HEK293 (cell line): ENCODE results near the gene CCSER2.
"Not testable (repeated sequence)": the region's sequence is repeated elsewhere in the genome, so short reads cannot be mapped to it uniquely, and the experiment has no call there.

ENCODE experiments used
- CTCF ChIA-PET: fragments of 350-600 bp; formaldehyde crosslinking; extraction: SDS; loops from one replicate; lab custom pipeline; 2021; ENCODE audit warnings: antibody characterized with exemption; lab: Yijun Ruan, JAX
- POLR2A ChIA-PET: fragments of 300-600 bp; formaldehyde crosslinking; extraction: SDS; loops from one replicate; lab custom pipeline; 2020; ENCODE audit warnings: antibody characterized with exemption, inconsistent platforms; lab: Yijun Ruan, JAX
- H3K27ac ChIP-seq: fragments of 200-500 bp; sonication (Bioruptor generic); 2 replicates; pipeline ENCODE4 v1.5.1; 2014; ENCODE audit warnings: low read depth, low read length, control low read depth, inconsistent platforms; ENCODE audit errors: extremely low read depth
- H3K36me3 ChIP-seq, 2 experiments: fragments of 200-500 bp in 1 of 2; sonication (Bioruptor generic) in 1 of 2; 1 replicate in 1 of 2; 2 replicates in 1 of 2; pipeline ENCODE4 v1.5.1; 2014 to 2017; ENCODE audit warnings: inconsistent platforms in 2 of 2, low read length in 2 of 2; ENCODE audit not compliant: control insufficient read depth in 2 of 2, insufficient read depth in 1 of 2
- H3K4me1 ChIP-seq: fragments of 200-500 bp; sonication (Bioruptor generic); 2 replicates; pipeline ENCODE4 v1.5.1; 2014; ENCODE audit warnings: mild to moderate bottlenecking, low read length, inconsistent platforms; ENCODE audit not compliant: control insufficient read depth, insufficient read depth
- H3K4me3 ChIP-seq: 2 replicates; pipeline ENCODE4 v1.5.1; 2011; ENCODE audit warnings: low read depth, mild to moderate bottlenecking, control low read depth, low read length, moderate library complexity
- H3K9me3 ChIP-seq: fragments of 200-500 bp; sonication (Bioruptor generic); 2 replicates; pipeline ENCODE4 v1.5.1; 2014; ENCODE audit warnings: low read depth, low read length, inconsistent platforms; ENCODE audit not compliant: control insufficient read depth, insufficient read depth
- BCL11A ChIP-seq: fragments of 450-650 bp; formaldehyde crosslinking; IDR thresholded peaks from 2 replicates; pipeline ENCODE4 v1.5.1; 2016; ENCODE audit warnings: low read depth, missing biosample characterization, missing genetic modification characterization
- FEZF1 ChIP-seq: fragments of 450-650 bp; formaldehyde crosslinking; IDR thresholded peaks from 2 replicates; pipeline ENCODE4 v1.5.1; 2016; ENCODE audit warnings: missing biosample characterization, missing genetic modification characterization
- GLI2 ChIP-seq: fragments of 450-650 bp; formaldehyde crosslinking; IDR thresholded peaks from 2 replicates; pipeline ENCODE4; 2017; ENCODE audit warnings: missing biosample characterization, missing genetic modification characterization, low read depth, borderline replicate concordance
- GLIS1 ChIP-seq: fragments of 450-650 bp; formaldehyde crosslinking; IDR thresholded peaks from 2 replicates; pipeline ENCODE4 v1.5.1; 2016; ENCODE audit warnings: missing biosample characterization, missing genetic modification characterization
- HOXC10 ChIP-seq: sonication (generic); formaldehyde crosslinking; IDR thresholded peaks from 2 replicates; pipeline ENCODE4 v1.8.1; 2023; ENCODE audit warnings: mild to moderate bottlenecking, missing genetic modification reagents
- HOXD13 ChIP-seq: sonication (generic); formaldehyde crosslinking; IDR thresholded peaks from 2 replicates; pipeline ENCODE4 v1.8.0; 2022; ENCODE audit warnings: missing genetic modification reagents, borderline replicate concordance
- KLF10 ChIP-seq: fragments of 450-650 bp; IDR thresholded peaks from 2 replicates; pipeline ENCODE4 v1.5.1; 2018; ENCODE audit warnings: missing biosample characterization, mild to moderate bottlenecking, missing genetic modification characterization
- KLF7 ChIP-seq: fragments of 450-650 bp; formaldehyde crosslinking; IDR thresholded peaks from 2 replicates; pipeline ENCODE4 v1.5.1; 2016; ENCODE audit warnings: missing biosample characterization, missing genetic modification characterization, borderline replicate concordance
- MEIS1 ChIP-seq: sonication (generic); formaldehyde crosslinking; IDR thresholded peaks from 2 replicates; pipeline ENCODE4 v1.8.1; 2022; ENCODE audit warnings: missing genetic modification reagents, mild to moderate bottlenecking, borderline replicate concordance
- SP2 ChIP-seq: fragments of 450-650 bp; formaldehyde crosslinking; IDR thresholded peaks from 2 replicates; pipeline ENCODE4 v1.5.1; 2016; ENCODE audit warnings: missing biosample characterization, missing genetic modification characterization
- TRIM28 ChIP-seq: IDR thresholded peaks from 2 replicates; pipeline ENCODE4 v1.6.1; 2011; ENCODE audit warnings: low read length, control low read depth, borderline replicate concordance
- YY1 ChIP-seq: fragments of 450-650 bp; formaldehyde crosslinking; IDR thresholded peaks from 2 replicates; pipeline ENCODE4 v1.5.1; 2018; ENCODE audit warnings: missing biosample characterization, missing genetic modification characterization
- ZBTB20 ChIP-seq: fragments of 450-650 bp; formaldehyde crosslinking; IDR thresholded peaks from 2 replicates; pipeline ENCODE4 v1.5.1; 2016; ENCODE audit warnings: missing biosample characterization, missing genetic modification characterization
- ZNF112 ChIP-seq: fragments of 450-650 bp; formaldehyde crosslinking; IDR thresholded peaks from 2 replicates; pipeline ENCODE4 v1.5.0; 2017; ENCODE audit warnings: missing biosample characterization, missing genetic modification characterization
- ZNF132 ChIP-seq: fragments of 450-650 bp; formaldehyde crosslinking; IDR thresholded peaks from 2 replicates; pipeline ENCODE4 v1.5.1; 2017; ENCODE audit warnings: missing biosample characterization, missing genetic modification characterization, borderline replicate concordance
- ZNF133 ChIP-seq: fragments of 450-650 bp; formaldehyde crosslinking; IDR thresholded peaks from 2 replicates; pipeline ENCODE4 v1.5.1; 2016; ENCODE audit warnings: missing biosample characterization, missing genetic modification characterization
- ZNF18 ChIP-seq: fragments of 450-650 bp; formaldehyde crosslinking; IDR thresholded peaks from 2 replicates; pipeline ENCODE4 v1.5.1; 2016; ENCODE audit warnings: missing biosample characterization, missing genetic modification characterization
- ZNF214 ChIP-seq: fragments of 450-650 bp; formaldehyde crosslinking; IDR thresholded peaks from 2 replicates; pipeline ENCODE4 v1.5.1; 2017; ENCODE audit warnings: missing biosample characterization, mild to moderate bottlenecking, missing genetic modification characterization, borderline replicate concordance
- ZNF26 ChIP-seq: fragments of 450-650 bp; formaldehyde crosslinking; IDR thresholded peaks from 2 replicates; pipeline ENCODE4 v1.5.1; 2016; ENCODE audit warnings: missing biosample characterization, missing genetic modification characterization
- ZNF404 ChIP-seq: fragments of 450-650 bp; formaldehyde crosslinking; IDR thresholded peaks from 2 replicates; pipeline ENCODE4 v1.5.1; 2017; ENCODE audit warnings: missing biosample characterization, missing genetic modification characterization
- ZNF433 ChIP-seq: fragments of 450-650 bp; formaldehyde crosslinking; IDR thresholded peaks from 2 replicates; pipeline ENCODE4 v1.5.1; 2016; ENCODE audit warnings: missing biosample characterization, missing genetic modification characterization, low read depth
- ZNF514 ChIP-seq: fragments of 450-650 bp; formaldehyde crosslinking; IDR thresholded peaks from 2 replicates; pipeline ENCODE4 v1.5.1; 2016; ENCODE audit warnings: missing biosample characterization, missing genetic modification characterization
- ZNF521 ChIP-seq: fragments of 450-650 bp; formaldehyde crosslinking; IDR thresholded peaks from 2 replicates; pipeline ENCODE4 v1.5.1; 2017; ENCODE audit warnings: missing biosample characterization, mild to moderate bottlenecking, missing genetic modification characterization
- ZNF529 ChIP-seq: fragments of 450-650 bp; formaldehyde crosslinking; IDR thresholded peaks from 2 replicates; pipeline ENCODE4 v1.5.1; 2017; ENCODE audit warnings: missing genetic modification characterization, missing biosample characterization; ENCODE audit not compliant: insufficient replicate concordance
- ZNF571 ChIP-seq: fragments of 450-650 bp; formaldehyde crosslinking; IDR thresholded peaks from 2 replicates; pipeline ENCODE4 v1.5.0; 2017; ENCODE audit warnings: missing biosample characterization, missing genetic modification characterization
- ZNF585B ChIP-seq: fragments of 450-650 bp; formaldehyde crosslinking; IDR thresholded peaks from 2 replicates; pipeline ENCODE4 v1.5.1; 2016; ENCODE audit warnings: missing biosample characterization, missing genetic modification characterization
- ZNF600 ChIP-seq: fragments of 450-650 bp; formaldehyde crosslinking; IDR thresholded peaks from 2 replicates; pipeline ENCODE4 v1.5.1; 2016; ENCODE audit warnings: missing biosample characterization, missing genetic modification characterization
- ZNF658 ChIP-seq: fragments of 450-650 bp; formaldehyde crosslinking; IDR thresholded peaks from 2 replicates; pipeline ENCODE4; 2016; ENCODE audit warnings: missing biosample characterization, missing genetic modification characterization
- ZNF747 ChIP-seq: fragments of 450-650 bp; formaldehyde crosslinking; IDR thresholded peaks from 2 replicates; pipeline ENCODE4 v1.5.1; 2016; ENCODE audit warnings: missing biosample characterization, missing genetic modification characterization
- ZNF776 ChIP-seq: fragments of 450-650 bp; formaldehyde crosslinking; IDR thresholded peaks from 2 replicates; pipeline ENCODE4 v1.5.0; 2017; ENCODE audit warnings: missing biosample characterization, missing genetic modification characterization, borderline replicate concordance
- ZNF777 ChIP-seq: fragments of 450-650 bp; formaldehyde crosslinking; IDR thresholded peaks from 2 replicates; pipeline ENCODE4 v1.5.1; 2017; ENCODE audit warnings: missing biosample characterization, missing genetic modification characterization, borderline replicate concordance
- ZNF791 ChIP-seq: fragments of 450-650 bp; formaldehyde crosslinking; IDR thresholded peaks from 2 replicates; pipeline ENCODE4 v1.5.1; 2016; ENCODE audit warnings: missing biosample characterization, missing genetic modification characterization

The CCSER2 gene

GRCh38 chr10:84344526-84344925, 16.1 kb downstream of the CCSER2 start:
- Histone ChIP-seq H3K4me1 (no peaks in the 10 kb centered on the region), H3K27ac (no peak overlapping the region), H3K36me3 (no peaks in the 10 kb centered on the region), H3K9me3 (no peaks in the 10 kb centered on the region), H3K4me3 (no peak overlapping the region)
- ChIA-PET POLR2A (no interaction called here), CTCF (interaction anchor here (0.6 to 1.3 kb wide), 4 partner anchors 10 to 269 kb away, joined by 3 to 5 read pairs (median 4); no protein-coding TSS in a partner anchor)
- TF ChIP-seq ZNF112 (tag by site-specific recombination): no peak
- TF ChIP-seq KLF7 (tag by site-specific recombination): no peak
- TF ChIP-seq ZNF18 (tag by site-specific recombination): no peak
- TF ChIP-seq SP2: no peak
- no peak for TF ChIP-seq FEZF1 (tag by site-specific recombination)
- no peak for TF ChIP-seq ZNF776 (tag by site-specific recombination)
- TF ChIP-seq MEIS1: no peak
- no peak for TF ChIP-seq ZNF132 (tag by site-specific recombination)
- no peak for TF ChIP-seq ZNF521 (tag by site-specific recombination)
- no peak for TF ChIP-seq ZNF658 (tag by site-specific recombination)
- TF ChIP-seq ZNF747 (tag by site-specific recombination): no peak
- no peak for TF ChIP-seq GLIS1 (tag by site-specific recombination)
- TF ChIP-seq ZNF777 (tag by site-specific recombination): no peak
- TF ChIP-seq BCL11A (tag by site-specific recombination): no peak

- H3K9me3 ChIP-seq, H3K27ac ChIP-seq, H3K4me3 ChIP-seq, POLR2A ChIA-PET, H3K4me1 ChIP-seq, H3K36me3 ChIP-seq: not testable (repeated sequence)
- CTCF ChIA-PET: interaction anchor here (0.6 kb wide), 1 partner anchor 80 kb away, joined by 5 read pairs; no protein-coding TSS in a partner anchor
Observed at GRCh38 chr10:84347575-84348002, 19.2 kb downstream of the CCSER2 start.

- Histone ChIP-seq H3K27ac (no peak overlapping the region), H3K9me3 (no peaks in the 10 kb centered on the region), H3K4me1 (0 out of 2 replicates have a peak, but pooled peaks cover 7% of the 10 kb centered on the region), H3K4me3 (no peak overlapping the region), H3K36me3 (no peaks in the 10 kb centered on the region)
- ChIA-PET CTCF (interaction anchor here (0.6 kb wide), 1 partner anchor 81 kb away, joined by 5 read pairs; no protein-coding TSS in a partner anchor), POLR2A (no interaction called here)
- no peak for TF ChIP-seq GLI2 (tag by site-specific recombination)
- no peak for TF ChIP-seq ZNF433 (tag by site-specific recombination)
- no peak for TF ChIP-seq ZNF600 (tag by site-specific recombination)
- TF ChIP-seq ZNF514: no peak
- no peak for TF ChIP-seq ZNF791 (tag by site-specific recombination)
- TF ChIP-seq ZNF26 (tag by site-specific recombination): no peak
- TF ChIP-seq ZBTB20: no peak
- no peak for TF ChIP-seq ZNF404 (tag by site-specific recombination)
- TF ChIP-seq ZNF529 (tag by site-specific recombination): no peak
- no peak for TF ChIP-seq ZNF133 (tag by site-specific recombination)
- no peak for TF ChIP-seq ZNF585B (tag by site-specific recombination)
- TF ChIP-seq HOXD13 (CRISPR knock-in tag): no peak
- no peak for TF ChIP-seq ZNF214 (tag by site-specific recombination)
- no peak for TF ChIP-seq ZNF571
- TF ChIP-seq YY1 (tag by site-specific recombination): no peak
- no peak for TF ChIP-seq GLIS1 (tag by site-specific recombination)
- TF ChIP-seq HOXC10 (CRISPR knock-in tag): no peak
- no peak for TF ChIP-seq TRIM28
- TF ChIP-seq KLF10 (tag by site-specific recombination): no peak
Observed at GRCh38 chr10:84348447-84348846, 20.1 kb downstream of the CCSER2 start.
